GM23248 (cell line): Measurements from ENCODE around the gene ASGR2. TPM values are rescaled to one million over a fixed set of nuclear protein-coding genes. Genes with fewer than 3 reads are reported as not detected.

Source experiments
- DNase-seq: peaks from one replicate; pipeline ENCODE4 v3.0.0-alpha.2; 2015
- H2AFZ ChIP-seq: fragments of 200-600 bp; sonication (generic); 2 replicates; pipeline ENCODE4 v1.6.1; 2016; ENCODE audit warnings: antibody characterized with exemption
- H3F3A ChIP-seq: fragments of 200-600 bp; sonication (generic); 2 replicates; pipeline ENCODE4 v1.6.1; 2016; ENCODE audit warnings: mild to moderate bottlenecking, antibody characterized with exemption, mixed run types; ENCODE audit not compliant: insufficient read depth
- H3K27ac ChIP-seq: fragments of 200-600 bp; sonication (generic); 2 replicates; pipeline ENCODE4 v1.5.1; 2016; ENCODE audit warnings: mild to moderate bottlenecking
- H3K27me3 ChIP-seq: fragments of 200-600 bp; sonication (generic); replicated peaks from 2 replicates; pipeline ENCODE4 v1.6.1; 2016; ENCODE audit warnings: mild to moderate bottlenecking; ENCODE audit not compliant: insufficient read depth
- H3K36me3 ChIP-seq: fragments of 200-600 bp; sonication (generic); 2 replicates; pipeline ENCODE4 v1.6.1; 2016; ENCODE audit warnings: low read depth, mild to moderate bottlenecking
- H3K4me1 ChIP-seq: fragments of 200-600 bp; sonication (generic); 2 replicates; pipeline ENCODE4 v1.6.1; 2016; ENCODE audit warnings: mild to moderate bottlenecking; ENCODE audit not compliant: insufficient read depth
- H3K4me2 ChIP-seq: fragments of 200-600 bp; sonication (generic); one replicate; pipeline ENCODE4 v1.6.1; 2016; ENCODE audit warnings: mild to moderate bottlenecking; ENCODE audit not compliant: unreplicated experiment
- H3K4me3 ChIP-seq: fragments of 200-600 bp; sonication (generic); 2 replicates; pipeline ENCODE4 v1.5.1; 2016; ENCODE audit warnings: mild to moderate bottlenecking
- H3K79me2 ChIP-seq: fragments of 200-600 bp; sonication (generic); 2 replicates; pipeline ENCODE4 v1.6.1; 2016; ENCODE audit warnings: mild to moderate bottlenecking; ENCODE audit not compliant: insufficient read depth
- H3K9ac ChIP-seq: fragments of 200-600 bp; sonication (generic); 2 replicates; pipeline ENCODE4 v1.6.1; 2016; ENCODE audit warnings: mild to moderate bottlenecking
- H3K9me2 ChIP-seq: fragments of 200-600 bp; sonication (generic); 2 replicates; pipeline ENCODE4 v1.6.1; 2016; ENCODE audit warnings: mixed run types, mild to moderate bottlenecking, moderate library complexity; ENCODE audit not compliant: insufficient read depth
- H3K9me3 ChIP-seq: fragments of 200-600 bp; sonication (generic); one replicate; pipeline ENCODE4 v1.6.1; 2017; ENCODE audit warnings: low read depth
- H4K20me1 ChIP-seq: fragments of 200-600 bp; sonication (generic); 2 replicates; pipeline ENCODE4 v1.6.0; 2016; ENCODE audit not compliant: insufficient read depth
- EZH2 ChIP-seq: fragments of 200-600 bp; sonication (generic); IDR thresholded peaks from 2 replicates; pipeline ENCODE4 v1.6.1; 2018; ENCODE audit warnings: antibody characterized with exemption, mild to moderate bottlenecking; ENCODE audit not compliant: insufficient read depth, poor library complexity, severe bottlenecking
- EZH2phosphoT487 ChIP-seq: fragments of 200-600 bp; sonication (generic); IDR thresholded peaks from 2 replicates; pipeline ENCODE4 v1.6.1; 2018; ENCODE audit warnings: antibody characterized with exemption, moderate library complexity, mild to moderate bottlenecking, low read depth; ENCODE audit not compliant: insufficient read depth
- WGBS, 2 experiments: methylation state at CpG; one replicate each; pipeline ENCODE4 v1.1.6; 2015 to 2017; ENCODE audit warnings: low lambda C conversion rate in 2 of 2, low coverage in 1 of 2; ENCODE audit errors: missing lambda C conversion rate in 2 of 2; 5-methylcytosine and 5-hydroxymethylcytosine counted together
- in situ Hi-C: fragments of 300-500 bp; cut with MboI; formaldehyde crosslinking; loops from 2 replicates; pipeline ENCODE4 v1.15.0; 2020
- polyA plus RNA-seq: library from polyadenylated mRNA; unstranded; fragments of >200 nt; fragmentation: Nextera tagmentation; extraction: Ambion mirVana; gene quantifications from 2 replicates; pipeline ENCODE4 v1.2.1, GENCODE V29; 2016
- small RNA-seq: library from RNA; depleted of rRNA; stranded (forward); fragments of <200 nt; gene quantifications from one replicate; pipeline ENCODE3, GENCODE V24; 2014; ENCODE audit warnings: low read depth, low replicate concordance
- total RNA-seq: library from RNA; depleted of rRNA; stranded (reverse); fragments of >200 nt; shearing (Covaris generic); gene quantifications from 2 replicates; pipeline ENCODE4 v1.2.3, GENCODE V29; 2014; rRNA removed

Gene ASGR2
- total and polyA plus RNA-seq, 2 experiments from 2014 or later: not detected

DNA sequence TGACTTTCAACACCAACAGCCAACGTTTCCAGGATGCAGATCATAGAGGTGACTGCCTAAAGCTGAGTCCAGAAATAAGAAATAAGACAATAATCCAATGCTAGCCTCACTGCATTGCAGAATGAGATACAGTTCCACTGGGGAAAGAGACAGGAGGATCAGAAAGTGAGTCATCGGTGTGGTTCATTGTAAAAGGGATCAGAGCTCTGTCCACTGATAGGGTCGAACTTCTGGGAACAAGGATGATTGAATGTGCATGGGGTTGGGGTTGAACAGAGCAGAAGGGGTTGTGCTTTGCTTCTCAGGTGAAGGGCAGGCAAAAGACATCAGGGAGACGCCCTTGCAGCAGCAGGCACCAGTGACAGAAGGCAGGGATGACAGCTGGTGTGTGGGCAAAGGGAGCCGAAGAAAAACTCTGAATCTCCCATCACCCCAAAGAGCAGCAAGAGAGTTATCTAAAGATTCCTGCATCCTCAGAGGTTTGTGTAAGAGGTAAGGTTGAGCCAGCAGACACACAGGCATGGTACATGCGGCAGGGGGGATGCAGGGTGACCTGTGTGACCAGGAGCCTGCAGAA is 51.0 kb downstream of the ASGR2 start:
- in situ Hi-C loops: no loop called here
- 17 to 21% methylated on average over 6 of the region's 6 CpGs for WGBS, 2 experiments
- TF ChIP-seq EZH2phosphoT487: no peak
- no peak for TF ChIP-seq EZH2
- no peaks in the 10 kb centered on the region for H3K79me2 ChIP-seq
- no peaks in the 10 kb centered on the region; the same call in 1 of the 2 replicates for H3F3A ChIP-seq
- no peaks in the 10 kb centered on the region for H3K36me3 ChIP-seq
- H2AFZ ChIP-seq: no peak overlapping the region
- H3K4me3 ChIP-seq: no peak overlapping the region
- H3K27ac ChIP-seq: no peak overlapping the region
- H4K20me1 ChIP-seq: no peaks in the 10 kb centered on the region
- no peak overlapping the region for H3K4me2 ChIP-seq
- H3K9ac ChIP-seq: no peak overlapping the region
- H3K9me3 ChIP-seq: no peaks in the 10 kb centered on the region
- H3K9me2 ChIP-seq: no peaks in the 10 kb centered on the region
- 0 out of 2 replicates have a peak, but pooled peaks cover 10% of the 10 kb centered on the region for H3K27me3 ChIP-seq
- DNase-seq: peak; percentile 33
- peaks cover 6% of the 10 kb centered on the region for H3K4me1 ChIP-seq

- Histone ChIP-seq H3K27me3 (0 out of 2 replicates have a peak, but pooled peaks cover 4% of the 10 kb centered on the region), H3K4me1 (peaks cover 6% of the 10 kb centered on the region), H3K4me3 (no peak overlapping the region), H2AFZ (no peak overlapping the region), H3K9me3 (no peaks in the 10 kb centered on the region), H3F3A (no peaks in the 10 kb centered on the region; the same call in 1 of the 2 replicates), H4K20me1 (no peaks in the 10 kb centered on the region), H3K36me3 (no peaks in the 10 kb centered on the region), H3K9ac (no peak overlapping the region), H3K9me2 (no peaks in the 10 kb centered on the region), H3K27ac (no peak overlapping the region), H3K79me2 (no peaks in the 10 kb centered on the region), H3K4me2 (no peak overlapping the region)
- DNase-seq: peak; percentile 77
- TF ChIP-seq EZH2 (no peak), EZH2phosphoT487 (no peak)
- in situ Hi-C loops: no loop called here
- 17 to 18% methylated on average over 6 of the region's 6 CpGs for WGBS, 2 experiments
Observed at GRCh38 chr17:7060165-7060891, 54.3 kb downstream of the ASGR2 start.

DNA sequence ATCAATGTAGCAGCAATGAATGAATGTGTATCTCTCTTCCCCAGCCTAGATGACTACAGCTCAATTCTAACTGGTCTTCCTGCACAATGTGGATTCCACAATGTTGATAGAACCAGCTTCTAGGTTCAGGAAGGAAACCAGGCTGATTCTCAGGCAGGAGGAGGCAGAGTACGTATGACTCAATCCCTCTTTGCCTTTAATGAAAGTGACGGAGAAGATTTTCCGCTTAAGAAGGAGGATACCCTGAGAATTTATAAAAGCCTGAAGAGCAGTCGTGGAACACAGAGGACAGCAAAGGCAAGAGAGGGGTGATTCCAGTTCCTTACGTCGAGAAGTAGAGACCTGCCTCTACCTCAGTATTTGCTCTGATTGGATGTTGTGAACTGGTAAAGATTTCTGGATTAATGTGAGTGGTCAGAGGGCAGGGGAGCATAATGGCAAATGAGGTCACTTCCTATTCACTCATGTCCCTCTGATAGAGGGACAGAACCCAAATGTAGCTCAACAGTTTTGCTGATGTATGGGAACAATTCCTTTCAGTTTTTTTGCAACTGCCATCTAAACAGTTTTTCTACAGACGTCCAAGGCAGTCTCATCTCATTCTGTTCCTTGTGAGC is 55.7 kb downstream of the ASGR2 start:
- no peaks in the 10 kb centered on the region; the same call in 1 of the 2 replicates for H3F3A ChIP-seq
- DNase-seq: peak; percentile 34
- no peaks in the 10 kb centered on the region for H3K79me2 ChIP-seq
- in situ Hi-C loops: no loop called here
- no peaks in the 10 kb centered on the region for H4K20me1 ChIP-seq
- 0 out of 2 replicates have a peak, but pooled peaks cover 4% of the 10 kb centered on the region for H3K27me3 ChIP-seq
- H3K27ac ChIP-seq: no peak overlapping the region
- H3K9me2 ChIP-seq: no peaks in the 10 kb centered on the region
- 57 to 58% methylated on average over 7 of the region's 7 CpGs for WGBS, 2 experiments
- H3K4me3 ChIP-seq: no peak overlapping the region
- H3K4me1 ChIP-seq: peaks cover 6% of the 10 kb centered on the region
- no peak overlapping the region for H3K4me2 ChIP-seq
- H3K9me3 ChIP-seq: no peaks in the 10 kb centered on the region
- TF ChIP-seq EZH2phosphoT487 (no peak), EZH2 (no peak)
- H3K36me3 ChIP-seq: no peaks in the 10 kb centered on the region
- no peak overlapping the region for H2AFZ ChIP-seq
- H3K9ac ChIP-seq: no peak overlapping the region

DNA sequence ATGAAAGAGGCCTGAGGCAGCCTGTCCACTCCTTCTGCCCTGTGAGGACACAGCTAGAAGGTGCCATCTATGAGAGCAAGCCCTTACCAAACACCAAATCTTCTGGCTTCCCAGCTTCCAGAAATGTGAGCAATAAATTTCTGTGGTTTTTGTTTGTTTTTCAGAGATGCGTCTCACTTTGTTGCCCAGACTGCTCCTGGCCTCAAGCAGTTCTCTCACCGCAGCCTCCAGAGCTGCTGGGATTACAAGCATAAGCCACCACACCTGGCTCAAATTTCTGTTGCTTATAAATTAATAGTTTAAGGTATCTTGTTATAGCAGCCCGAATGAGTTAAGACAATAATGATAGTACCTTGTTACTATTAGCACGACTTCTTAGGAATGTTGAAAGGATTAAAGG is 58.2 kb downstream of the ASGR2 start:
- peak; percentile 45 for DNase-seq
- no peak for TF ChIP-seq EZH2phosphoT487
- TF ChIP-seq EZH2: no peak
- no peak overlapping the region for H3K27ac ChIP-seq
- H3F3A ChIP-seq: no peaks in the 10 kb centered on the region; the same call in 1 of the 2 replicates
- no peaks in the 10 kb centered on the region for H3K79me2 ChIP-seq
- no peak overlapping the region for H2AFZ ChIP-seq
- H3K4me2 ChIP-seq: no peak overlapping the region
- H3K36me3 ChIP-seq: no peaks in the 10 kb centered on the region
- H3K4me3 ChIP-seq: no peak overlapping the region
- no peaks in the 10 kb centered on the region for H3K9me3 ChIP-seq
- H3K9ac ChIP-seq: no peak overlapping the region
- in situ Hi-C loops: no loop called here
- H3K9me2 ChIP-seq: no peaks in the 10 kb centered on the region
- H3K4me1 ChIP-seq: peaks cover 6% of the 10 kb centered on the region
- H4K20me1 ChIP-seq: no peaks in the 10 kb centered on the region
- H3K27me3 ChIP-seq: no peaks in the 10 kb centered on the region
- 63 to 77% methylated on average over 4 of the region's 4 CpGs for WGBS, 2 experiments

Small RNAs within 50 kb of the gene (small RNA-seq; reads per million reads assigned to genes)
- gene AC120057.1: not detected

Other genes with a start within 250 kb of the ASGR2 start
- not detected in 2 replicates for gene ALOX12, start 118.8 kb downstream of the ASGR2 start, total RNA-seq
- gene ALOX12, start 118.8 kb downstream of the ASGR2 start, polyA plus RNA-seq: 0.24 and 0.31 TPM in 2 replicates
- 130 and 211 TPM in 2 replicates for gene RNASEK, start 102.2 kb downstream of the ASGR2 start, total RNA-seq
- gene RNASEK, start 102.2 kb downstream of the ASGR2 start, polyA plus RNA-seq: 623 and 652 TPM in 2 replicates
- not detected in 2 replicates for gene BCL6B, start 91.8 kb downstream of the ASGR2 start, total RNA-seq
- gene BCL6B, start 91.8 kb downstream of the ASGR2 start, polyA plus RNA-seq: not detected in 2 replicates
- gene SLC16A13, start 78.8 kb downstream of the ASGR2 start, total RNA-seq: 0.25 TPM in 1 of 2 replicates, not detected in the other
- gene SLC16A13, start 78.8 kb downstream of the ASGR2 start, polyA plus RNA-seq: 0.87 and 1.1 TPM in 2 replicates
- gene SLC16A11, start 70.7 kb downstream of the ASGR2 start, total RNA-seq: not detected in 2 replicates
- gene SLC16A11, start 70.7 kb downstream of the ASGR2 start, polyA plus RNA-seq: 0.30 TPM in 1 of 2 replicates, not detected in the other
- gene CLEC10A, start 34.6 kb downstream of the ASGR2 start, total RNA-seq: not detected in 2 replicates
- gene CLEC10A, start 34.6 kb downstream of the ASGR2 start, polyA plus RNA-seq: not detected in 2 replicates
- gene ASGR1, start 64.5 kb upstream of the ASGR2 start, total RNA-seq: 0.97 TPM in 1 of 2 replicates, not detected in the other
- 0.63 and 0.75 TPM in 2 replicates for gene ASGR1, start 64.5 kb upstream of the ASGR2 start, polyA plus RNA-seq
- 13.1 and 23.8 TPM in 2 replicates for gene DLG4, start 105.0 kb upstream of the ASGR2 start, total RNA-seq
- 1.3 and 1.9 TPM in 2 replicates for gene DLG4, start 105.0 kb upstream of the ASGR2 start, polyA plus RNA-seq
- gene ACADVL, start 105.1 kb upstream of the ASGR2 start, total RNA-seq: 453 and 600 TPM in 2 replicates
- gene ACADVL, start 105.1 kb upstream of the ASGR2 start, polyA plus RNA-seq: 386 and 441 TPM in 2 replicates
- gene DVL2, start 119.7 kb upstream of the ASGR2 start, total RNA-seq: 41.2 and 45.8 TPM in 2 replicates
- 18.9 and 19.5 TPM in 2 replicates for gene DVL2, start 119.7 kb upstream of the ASGR2 start, polyA plus RNA-seq
- gene PHF23, start 124.6 kb upstream of the ASGR2 start, total RNA-seq: 32.0 and 42.6 TPM in 2 replicates
- gene PHF23, start 124.6 kb upstream of the ASGR2 start, polyA plus RNA-seq: 40.7 and 45.6 TPM in 2 replicates
- 152 and 355 TPM in 2 replicates for gene GABARAP, start 127.6 kb upstream of the ASGR2 start, total RNA-seq
- gene GABARAP, start 127.6 kb upstream of the ASGR2 start, polyA plus RNA-seq: 845 and 847 TPM in 2 replicates
- 38.9 and 63.2 TPM in 2 replicates for gene CTDNEP1, start 136.9 kb upstream of the ASGR2 start, total RNA-seq
- gene CTDNEP1, start 136.9 kb upstream of the ASGR2 start, polyA plus RNA-seq: 30.0 and 30.7 TPM in 2 replicates
- 25.9 and 32.9 TPM in 2 replicates for gene ELP5, start 137.4 kb upstream of the ASGR2 start, total RNA-seq
- gene ELP5, start 137.4 kb upstream of the ASGR2 start, polyA plus RNA-seq: 34.8 and 34.9 TPM in 2 replicates
- 4.5 and 5.4 TPM in 2 replicates for gene CLDN7, start 147.7 kb upstream of the ASGR2 start, total RNA-seq
- gene CLDN7, start 147.7 kb upstream of the ASGR2 start, polyA plus RNA-seq: 1.7 and 2.3 TPM in 2 replicates
- not detected in 2 replicates for gene SLC2A4, start 166.9 kb upstream of the ASGR2 start, total RNA-seq
- 0.08 TPM in 1 of 2 replicates, not detected in the other for gene SLC2A4, start 166.9 kb upstream of the ASGR2 start, polyA plus RNA-seq
- 0.22 TPM in 1 of 2 replicates, not detected in the other for gene YBX2, start 179.8 kb upstream of the ASGR2 start, total RNA-seq
- gene YBX2, start 179.8 kb upstream of the ASGR2 start, polyA plus RNA-seq: not detected in 2 replicates
- 869 and 956 TPM in 2 replicates for gene EIF5A, start 192.8 kb upstream of the ASGR2 start, total RNA-seq
- gene EIF5A, start 192.8 kb upstream of the ASGR2 start, polyA plus RNA-seq: 998 and 1,047 TPM in 2 replicates
- gene GPS2, start 200.5 kb upstream of the ASGR2 start, total RNA-seq: 50.1 and 81.3 TPM in 2 replicates
- gene GPS2, start 200.5 kb upstream of the ASGR2 start, polyA plus RNA-seq: 53.8 and 59.4 TPM in 2 replicates
- gene NEURL4, start 214.5 kb upstream of the ASGR2 start, total RNA-seq: 12.8 and 20.1 TPM in 2 replicates
- 2.0 and 2.1 TPM in 2 replicates for gene NEURL4, start 214.5 kb upstream of the ASGR2 start, polyA plus RNA-seq
- gene ACAP1, start 221.7 kb upstream of the ASGR2 start, total RNA-seq: 0.89 and 4.4 TPM in 2 replicates
- 15.6 and 15.7 TPM in 2 replicates for gene ACAP1, start 221.7 kb upstream of the ASGR2 start, polyA plus RNA-seq
- 24.9 and 27.2 TPM in 2 replicates for gene KCTD11, start 237.3 kb upstream of the ASGR2 start, total RNA-seq
- 15.5 and 16.2 TPM in 2 replicates for gene KCTD11, start 237.3 kb upstream of the ASGR2 start, polyA plus RNA-seq
- not detected in 2 replicates for gene TMEM95, start 240.3 kb upstream of the ASGR2 start, total RNA-seq
- gene TMEM95, start 240.3 kb upstream of the ASGR2 start, polyA plus RNA-seq: not detected in 2 replicates